Kidney epithelial cell (primary cell): ENCODE measurements around the gene TIMM10. TPM values are rescaled to one million over a fixed set of nuclear protein-coding genes. Genes with fewer than 3 reads are reported as not detected.

Experiments
- DNase-seq: peaks from one replicate; pipeline ENCODE4 v3.0.0-alpha.2; 2010; ENCODE audit warnings: low read depth
- H3K27me3 ChIP-seq: 2 replicates; pipeline ENCODE4 v1.6.0; 2011; ENCODE audit warnings: low read length; ENCODE audit not compliant: control insufficient read depth, insufficient read depth
- H3K36me3 ChIP-seq: 2 replicates; pipeline ENCODE4 v1.5.1; 2011; ENCODE audit warnings: low read length; ENCODE audit not compliant: control insufficient read depth, insufficient read depth
- H3K4me3 ChIP-seq: 2 replicates; pipeline ENCODE4 v1.5.1; 2011; ENCODE audit warnings: low read depth, mild to moderate bottlenecking, control low read depth, low read length
- total RNA-seq: library from RNA; depleted of rRNA; stranded (reverse); fragments of >200 nt; gene quantifications from 2 replicates; pipeline ENCODE4 v1.2.3, GENCODE V29; 2015
- TF ChIP-seq, protein P1 (sequence below): IDR thresholded peaks from 2 replicates; pipeline ENCODE4 v1.5.1; 2011; ENCODE audit warnings: mild to moderate bottlenecking, moderate library complexity, low read length, control low read depth, inconsistent platforms; ENCODE audit not compliant: insufficient read depth, poor library complexity, severe bottlenecking

TIMM10 gene
- total RNA-seq, 1 donor from 2014 or later: 66.4 TPM

DNA sequence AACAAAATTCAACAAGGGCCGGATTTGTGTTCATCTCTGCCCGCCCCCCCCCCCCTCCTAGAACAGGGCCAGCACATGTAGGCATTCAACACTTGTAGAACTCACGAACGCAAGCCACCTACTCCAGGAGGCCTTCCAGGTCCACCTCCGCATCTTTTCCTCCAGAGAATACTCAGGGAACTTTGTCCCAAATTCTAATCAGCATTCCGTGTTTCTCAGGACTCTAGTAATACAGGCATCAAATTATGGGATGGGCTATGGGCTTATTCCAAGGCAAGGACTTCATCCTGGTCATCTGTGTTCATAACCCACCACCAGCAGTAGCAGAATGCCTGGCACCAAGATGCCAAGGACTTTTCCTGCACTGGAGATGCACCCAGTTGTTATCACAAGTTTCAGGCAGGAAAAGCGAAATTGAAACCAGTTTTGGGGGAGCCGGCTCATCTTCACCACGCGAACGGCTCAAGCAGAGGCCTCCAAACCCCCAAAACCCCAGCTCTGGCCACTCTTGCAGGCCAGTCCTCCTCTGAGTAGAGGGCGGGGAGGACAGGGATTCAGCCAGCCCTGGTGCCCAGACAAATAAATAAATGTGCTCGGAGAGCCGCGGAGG is 36.5 kb upstream of the TIMM10 start:
- TF ChIP-seq, protein P1, sequence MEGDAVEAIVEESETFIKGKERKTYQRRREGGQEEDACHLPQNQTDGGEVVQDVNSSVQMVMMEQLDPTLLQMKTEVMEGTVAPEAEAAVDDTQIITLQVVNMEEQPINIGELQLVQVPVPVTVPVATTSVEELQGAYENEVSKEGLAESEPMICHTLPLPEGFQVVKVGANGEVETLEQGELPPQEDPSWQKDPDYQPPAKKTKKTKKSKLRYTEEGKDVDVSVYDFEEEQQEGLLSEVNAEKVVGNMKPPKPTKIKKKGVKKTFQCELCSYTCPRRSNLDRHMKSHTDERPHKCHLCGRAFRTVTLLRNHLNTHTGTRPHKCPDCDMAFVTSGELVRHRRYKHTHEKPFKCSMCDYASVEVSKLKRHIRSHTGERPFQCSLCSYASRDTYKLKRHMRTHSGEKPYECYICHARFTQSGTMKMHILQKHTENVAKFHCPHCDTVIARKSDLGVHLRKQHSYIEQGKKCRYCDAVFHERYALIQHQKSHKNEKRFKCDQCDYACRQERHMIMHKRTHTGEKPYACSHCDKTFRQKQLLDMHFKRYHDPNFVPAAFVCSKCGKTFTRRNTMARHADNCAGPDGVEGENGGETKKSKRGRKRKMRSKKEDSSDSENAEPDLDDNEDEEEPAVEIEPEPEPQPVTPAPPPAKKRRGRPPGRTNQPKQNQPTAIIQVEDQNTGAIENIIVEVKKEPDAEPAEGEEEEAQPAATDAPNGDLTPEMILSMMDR: no peak
- DNase-seq: no peak
- Histone ChIP-seq H3K4me3 (peak overlapping the region; percentile 77), H3K36me3 (no peaks in the 10 kb centered on the region), H3K27me3 (no peaks in the 10 kb centered on the region)

DNA sequence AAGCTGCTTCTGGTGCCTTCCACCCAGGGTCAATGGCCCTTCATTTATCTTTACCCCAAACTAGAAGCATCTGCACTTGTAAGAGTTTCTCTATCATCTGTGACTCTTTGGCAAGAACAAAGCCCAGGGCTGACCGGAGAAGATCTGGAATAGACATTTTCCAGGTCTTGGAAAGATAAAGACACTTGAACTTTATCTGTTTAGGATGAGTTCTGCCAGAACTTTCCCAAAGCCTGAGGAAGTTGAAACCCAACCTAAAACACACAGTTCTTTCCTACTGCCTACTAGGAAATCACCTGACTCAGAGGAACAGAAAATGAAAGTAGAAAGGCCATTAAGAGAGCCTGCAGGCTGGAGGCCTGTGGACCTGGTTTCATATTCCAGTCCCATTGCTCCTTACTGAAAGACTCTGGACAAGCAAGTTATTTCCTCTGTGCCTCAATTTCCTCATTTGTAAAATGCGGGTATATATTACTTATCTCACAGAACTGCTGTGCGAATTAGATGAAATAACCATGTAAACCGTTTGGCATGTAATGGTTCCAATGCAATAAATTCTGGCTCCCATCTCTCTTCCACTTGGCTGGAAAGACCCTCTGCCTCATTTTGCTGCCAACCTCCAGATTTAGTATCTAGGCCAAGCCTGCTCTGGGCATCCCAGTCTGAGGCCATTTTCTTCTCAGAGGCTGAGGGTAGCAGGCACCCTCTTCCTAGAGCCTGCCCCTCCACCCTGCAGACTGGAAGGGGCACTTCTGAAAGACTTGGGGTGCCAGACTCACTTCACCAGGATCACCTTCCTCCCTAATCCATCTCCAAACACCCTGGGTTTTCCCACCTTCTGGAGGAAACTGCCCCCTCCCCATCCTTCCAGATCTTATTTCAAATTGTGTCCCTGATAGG is 35.7 kb upstream of the TIMM10 start:
- Histone ChIP-seq H3K4me3 (peak overlapping the region; percentile 18), H3K27me3 (no peaks in the 10 kb centered on the region), H3K36me3 (no peaks in the 10 kb centered on the region)
- TF ChIP-seq, protein P1: no peak
- no peak for DNase-seq

DNA sequence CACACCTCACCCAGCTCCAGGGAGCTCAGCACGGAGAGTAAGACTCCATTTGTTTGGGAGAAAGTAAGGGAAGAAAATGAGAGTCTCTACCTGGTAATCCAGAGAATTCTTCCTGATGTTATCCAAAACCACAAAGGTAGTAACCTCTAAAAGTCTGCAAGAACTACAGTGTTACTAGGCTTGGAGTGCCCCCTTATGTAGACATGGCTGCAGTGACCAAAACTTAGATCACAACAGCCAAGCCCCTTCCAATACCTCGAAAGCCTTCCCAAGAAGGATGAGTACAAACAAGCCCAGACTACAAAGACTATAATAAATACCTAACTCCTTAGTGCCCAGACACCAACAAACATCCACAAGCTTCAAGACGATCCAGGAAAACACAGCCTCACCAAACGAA is 32.0 kb upstream of the TIMM10 start:
- Histone ChIP-seq H3K36me3 (no peaks in the 10 kb centered on the region), H3K4me3 (no peak overlapping the region), H3K27me3 (no peaks in the 10 kb centered on the region)
- no peak for DNase-seq
- TF ChIP-seq, protein P1: no peak

DNA sequence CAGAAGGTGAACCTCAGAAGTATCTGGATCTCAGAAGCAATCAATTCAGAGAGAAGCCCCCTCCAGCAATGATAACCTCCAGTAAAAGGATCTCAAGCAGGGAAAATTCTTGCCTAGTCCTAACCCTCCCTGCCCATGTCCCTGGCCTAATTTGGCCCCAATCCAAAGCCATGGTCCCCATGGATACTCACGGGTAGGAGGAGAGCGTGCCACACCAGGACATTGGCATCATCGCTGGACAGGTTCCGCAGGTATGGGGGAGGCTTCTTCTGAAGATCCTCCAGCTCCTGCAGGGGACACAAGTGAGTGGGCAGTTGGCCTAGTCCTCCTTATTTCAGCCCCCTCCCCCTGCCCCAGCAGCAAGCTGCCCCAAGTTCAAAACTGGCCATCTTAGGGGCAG is 29.6 kb upstream of the TIMM10 start:
- Histone ChIP-seq H3K4me3 (no peak overlapping the region), H3K36me3 (no peaks in the 10 kb centered on the region), H3K27me3 (no peaks in the 10 kb centered on the region)
- TF ChIP-seq, protein P1: no peak
- DNase-seq: no peak

DNA sequence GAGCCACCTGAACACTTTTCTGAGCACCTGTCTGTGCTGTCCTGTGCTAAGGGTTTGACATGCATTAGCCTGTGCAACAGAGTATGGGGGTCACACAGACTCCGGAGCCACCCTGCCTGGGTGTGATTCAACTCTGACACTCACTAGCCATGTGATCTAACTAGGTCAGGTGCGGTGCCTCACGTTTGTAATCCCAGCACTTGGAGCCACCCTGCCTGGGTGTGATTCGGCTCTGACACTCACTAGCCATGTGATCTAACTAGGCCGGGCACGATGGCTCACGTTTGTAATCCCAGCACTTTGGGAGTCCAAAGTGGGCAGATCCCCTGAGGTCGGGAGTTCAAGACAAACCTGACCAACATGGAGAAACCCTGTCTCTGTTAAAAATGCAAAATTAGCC is 25.5 kb upstream of the TIMM10 start:
- TF ChIP-seq, protein P1: no peak

More for the DNA sequence above, 25.5 kb upstream of the TIMM10 start:
- no peak for DNase-seq
- Histone ChIP-seq H3K27me3 (no peaks in the 10 kb centered on the region), H3K4me3 (no peak overlapping the region), H3K36me3 (no peaks in the 10 kb centered on the region)
